Right atrium auricular region (tissue), 2 donors: ENCODE measurements around the gene CLCN3. TPM values are rescaled to one million over a fixed set of nuclear protein-coding genes. Genes with fewer than 3 reads are reported as not detected.
"Not testable (repeated sequence)": the region's sequence is repeated elsewhere in the genome, so short reads cannot be mapped to it uniquely, and the experiment has no call there.

Source experiments
- DNase-seq: peaks from one replicate; pipeline ENCODE4 v3.0.0-alpha.2; 2019; ENCODE audit warnings: low spot score
- H3K27ac ChIP-seq, 2 donors: fragments of 200-600 bp; sonication (generic); 1 replicate in 1 of 2; 2 replicates in 1 of 2; pipeline ENCODE4 v1.5.1; 2016 to 2019
- H3K27me3 ChIP-seq, 2 donors: fragments of 200-600 bp; sonication (generic); one replicate each; pipeline versions ENCODE4 v1.5.1 to v1.6.0; 2017 to 2019
- H3K36me3 ChIP-seq: fragments of 200-600 bp; sonication (generic); one replicate; pipeline ENCODE4 v1.5.1; 2016
- H3K4me1 ChIP-seq, 2 donors: fragments of 200-600 bp; sonication (generic); one replicate each; pipeline versions ENCODE4 v1.5.1 to v1.6.0; 2017 to 2019
- H3K4me3 ChIP-seq, 2 donors: fragments of 200-600 bp; sonication (generic); 1 replicate in 1 of 2; 2 replicates in 1 of 2; pipeline ENCODE4 v1.5.1; 2017 to 2019; ENCODE audit warnings: mild to moderate bottlenecking in 1 of 2, moderate library complexity in 1 of 2
- H3K9me3 ChIP-seq, 2 donors: fragments of 200-600 bp; sonication (generic); one replicate each; pipeline ENCODE4 v1.5.1; 2019
- CTCF ChIP-seq, 2 donors: fragments of 200-600 bp; sonication (generic); IDR thresholded peaks; one replicate each; pipeline ENCODE4 v1.5.1; 2019; ENCODE audit warnings: antibody characterized with exemption in 2 of 2
- total RNA-seq, 2 donors: library from RNA; depleted of rRNA; stranded (reverse); fragments of >200 nt; gene quantifications; one replicate each; pipeline ENCODE4 v1.1.0, GENCODE V29; 2016

The CLCN3 gene
- total RNA-seq, 2 donors from 2014 or later, result 32.9 to 58.4 TPM

DNA sequence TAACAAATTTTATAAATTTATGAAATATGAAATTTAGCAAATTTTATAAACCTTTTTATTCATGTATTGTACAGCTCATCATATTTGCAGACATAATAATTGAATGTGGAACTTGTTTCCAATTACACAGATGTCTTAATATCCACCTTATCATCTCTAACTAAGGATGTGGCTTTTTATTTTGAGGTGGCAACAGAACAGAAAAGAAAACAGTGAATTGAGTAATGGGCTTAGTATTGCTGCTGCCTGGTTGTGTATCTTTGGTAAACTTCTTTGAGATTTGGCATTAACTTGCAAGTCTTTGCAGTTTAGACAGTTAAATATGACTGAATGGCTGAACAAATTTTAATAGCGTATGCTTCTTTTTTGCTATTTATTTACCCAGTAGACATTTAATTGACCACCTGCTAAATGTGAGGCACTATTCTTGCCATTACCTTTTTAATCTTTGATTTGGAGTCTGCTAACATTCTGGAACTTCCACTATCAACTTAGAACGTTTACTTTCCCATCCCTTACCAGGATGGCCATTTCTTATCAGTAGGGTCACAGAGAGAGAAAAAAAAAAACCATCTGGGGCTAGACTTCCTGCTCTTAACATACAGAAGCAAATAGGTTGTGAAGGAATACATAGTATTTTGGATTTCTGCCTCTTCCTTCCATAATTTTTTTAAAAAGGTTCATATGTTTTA lies 44.8 kb downstream of the CLCN3 start:
- H3K4me3 ChIP-seq, result no peak overlapping the region
- no peaks in the 10 kb centered on the region for H3K36me3 ChIP-seq
- no peak for DNase-seq
- H3K27ac ChIP-seq, result peak overlapping the region; percentile 84 to 90
- TF ChIP-seq CTCF (IDR thresholded peaks at IDR 0.05), result no peak
- no peaks in the 10 kb centered on the region for H3K27me3 ChIP-seq
- peaks cover 0 to 26% of the 10 kb centered on the region in 2 donors for H3K4me1 ChIP-seq
- H3K9me3 ChIP-seq, result peaks cover 0 to 9% of the 10 kb centered on the region in 2 donors

DNA sequence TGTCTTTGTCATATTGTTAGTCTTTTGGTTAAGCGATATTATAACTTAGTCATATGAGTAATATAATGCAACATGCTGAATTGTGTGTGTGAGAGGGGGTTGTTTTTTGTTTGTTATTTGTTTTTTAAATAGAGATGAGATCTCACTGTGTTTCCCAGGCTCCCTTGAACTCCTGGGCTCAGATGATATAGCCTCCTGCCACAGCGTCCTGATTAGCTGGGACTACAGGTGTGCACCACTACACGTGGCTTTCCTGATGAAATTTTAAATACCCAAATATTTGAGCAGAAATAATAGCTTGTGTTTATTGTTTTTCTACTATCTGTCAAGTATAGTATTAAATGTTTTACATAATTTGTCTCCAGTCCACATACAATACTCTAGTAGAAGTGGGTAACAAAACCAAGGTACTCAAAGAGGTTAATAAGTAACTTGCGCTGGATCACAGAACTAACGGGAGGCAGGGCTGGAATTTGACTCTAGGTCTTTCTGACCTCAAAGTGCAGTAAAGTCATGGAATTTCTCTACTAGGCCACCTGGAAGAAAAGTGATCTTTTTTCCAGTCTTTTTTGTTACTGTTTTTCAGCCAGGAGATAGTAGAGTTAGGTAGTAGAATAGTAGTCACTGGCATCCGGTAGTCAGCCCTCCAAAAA lies 47.8 kb downstream of the CLCN3 start:
- peaks cover 0 to 9% of the 10 kb centered on the region in 2 donors for H3K9me3 ChIP-seq
- H3K4me3 ChIP-seq, result no peak overlapping the region
- H3K36me3 ChIP-seq, result no peaks in the 10 kb centered on the region
- H3K4me1 ChIP-seq, result peaks cover 0 to 26% of the 10 kb centered on the region in 2 donors
- no peaks in the 10 kb centered on the region for H3K27me3 ChIP-seq
- no peak overlapping the region for H3K27ac ChIP-seq
- no peak for TF ChIP-seq CTCF (IDR thresholded peaks at IDR 0.05)
- no peak for DNase-seq

DNA sequence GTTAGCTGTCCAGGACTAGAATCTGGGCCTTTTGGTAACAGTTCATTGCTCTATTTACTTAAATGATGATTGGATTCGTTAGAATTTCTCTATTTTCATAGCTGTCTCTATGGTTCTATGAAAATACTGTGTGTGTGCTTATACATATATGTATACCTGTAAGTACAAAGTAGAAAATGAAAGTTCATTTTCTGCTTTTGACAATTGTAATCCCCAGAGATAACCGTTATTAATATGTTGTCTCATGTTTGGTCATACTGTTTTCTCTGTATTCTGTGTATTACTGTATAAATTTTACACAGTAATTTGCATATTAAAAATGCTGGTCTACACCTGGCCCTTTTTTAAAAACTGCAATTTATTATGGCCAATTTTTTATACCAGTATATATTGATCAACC lies 55.4 kb downstream of the CLCN3 start:
- H3K36me3 ChIP-seq, result peaks cover 7% of the 10 kb centered on the region
- no peaks in the 10 kb centered on the region for H3K9me3 ChIP-seq
- no peak overlapping the region for H3K27ac ChIP-seq
- H3K4me1 ChIP-seq, result no peaks in the 10 kb centered on the region
- no peak overlapping the region for H3K4me3 ChIP-seq
- H3K27me3 ChIP-seq, result no peaks in the 10 kb centered on the region
- DNase-seq, result no peak
- no peak for TF ChIP-seq CTCF (IDR thresholded peaks at IDR 0.05)

DNA sequence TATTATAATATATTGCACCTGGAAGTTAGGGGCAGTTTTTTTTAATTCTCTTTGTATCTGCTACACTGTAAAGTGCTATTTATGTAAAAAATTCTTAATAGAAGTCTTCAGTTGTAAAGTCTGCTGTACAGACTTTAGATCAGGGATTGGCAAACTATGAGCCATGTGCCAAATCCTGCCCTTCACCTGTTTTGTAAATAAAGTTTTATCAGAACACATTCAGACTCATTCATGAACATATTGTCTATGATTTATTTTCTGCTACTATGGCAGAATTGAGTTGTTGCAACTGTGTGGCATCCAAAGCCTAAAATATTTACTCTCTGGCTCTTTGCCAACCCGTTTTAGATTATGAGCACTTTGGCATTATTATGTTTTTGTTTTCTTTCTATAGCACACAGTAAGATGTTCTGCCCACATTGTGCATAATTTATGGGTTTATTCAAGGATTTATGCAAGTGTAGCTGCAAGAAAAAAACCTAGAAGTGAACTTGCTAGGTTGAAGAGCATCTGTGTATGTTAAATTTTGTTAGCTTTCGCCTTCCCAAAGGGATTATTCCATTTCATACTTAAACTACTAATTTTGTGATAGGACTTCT lies 56.9 kb downstream of the CLCN3 start:
- H3K27ac ChIP-seq, result peak overlapping the region in 1 of 2 donors; percentile 21
- no peak for TF ChIP-seq CTCF (IDR thresholded peaks at IDR 0.05)
- no peaks in the 10 kb centered on the region for H3K9me3 ChIP-seq
- H3K4me1 ChIP-seq, result no peaks in the 10 kb centered on the region
- H3K36me3 ChIP-seq, result peaks cover 11% of the 10 kb centered on the region
- DNase-seq, result no peak
- no peaks in the 10 kb centered on the region for H3K27me3 ChIP-seq
- no peak overlapping the region for H3K4me3 ChIP-seq

DNA sequence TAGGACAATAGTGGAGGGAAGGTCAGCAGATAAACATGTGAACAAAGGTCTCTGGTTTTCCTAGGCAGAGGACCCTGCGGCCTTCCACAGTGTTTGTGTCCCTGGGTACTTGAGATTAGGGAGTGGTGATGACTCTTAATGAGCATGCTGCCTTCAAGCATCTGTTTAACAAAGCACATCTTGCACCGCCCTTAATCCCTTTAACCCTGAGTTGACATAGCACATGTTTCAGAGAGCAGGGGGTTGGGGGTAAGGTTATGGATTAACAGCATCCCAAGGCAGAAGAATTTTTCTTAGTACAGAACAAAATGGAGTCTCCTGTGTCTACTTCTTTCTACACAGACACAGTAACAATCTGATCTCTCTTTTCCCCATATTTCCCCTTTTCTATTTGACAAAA lies 58.1 kb downstream of the CLCN3 start:
- H3K9me3 ChIP-seq, result not testable (repeated sequence)

GRCh38 chr4:169678951-169679591 lies 58.7 kb downstream of the CLCN3 start:
- peak overlapping the region in 1 of 2 donors; percentile 51 for H3K27ac ChIP-seq
- H3K27me3 ChIP-seq, H3K9me3 ChIP-seq, DNase-seq, H3K4me3 ChIP-seq, H3K4me1 ChIP-seq: not testable (repeated sequence)
- peaks cover 11% of the 10 kb centered on the region for H3K36me3 ChIP-seq

More for the DNA sequence above, 58.1 kb downstream of the CLCN3 start:
- H3K27ac ChIP-seq, result peak overlapping the region in 1 of 2 donors; percentile 51
- not testable (repeated sequence) for H3K4me1 ChIP-seq, H3K27me3 ChIP-seq, H3K4me3 ChIP-seq, DNase-seq
- H3K36me3 ChIP-seq, result peaks cover 11% of the 10 kb centered on the region
